ENCODE measurements around the gene CDX1.

Gene CDX1

GRCh38 chr5:150131461-150131860 is 35.1 kb upstream of the CDX1 start:
- FAIRE-seq (no peak), DNase-seq (ENCODE audit: low spot score) (no peak)

GRCh38 chr5:150131978-150132694 is 34.4 kb upstream of the CDX1 start:
- FAIRE-seq: no peak
- no peak for DNase-seq (ENCODE audit: low spot score)

- FAIRE-seq: no peak
- no peak for DNase-seq (ENCODE audit: low spot score)
Observed at GRCh38 chr5:150132740-150133139, 33.8 kb upstream of the CDX1 start.

- no peak for DNase-seq (ENCODE audit: low spot score)
- no peak for FAIRE-seq
Observed at GRCh38 chr5:150133581-150134197, 32.9 kb upstream of the CDX1 start.

GRCh38 chr5:150134198-150134588 is 32.4 kb upstream of the CDX1 start:
- no peak for FAIRE-seq
- DNase-seq (ENCODE audit: low spot score): no peak

GRCh38 chr5:150135557-150136304 is 30.8 kb upstream of the CDX1 start:
- DNase-seq (ENCODE audit: low spot score): no peak
- FAIRE-seq: no peak

- no peak for DNase-seq (ENCODE audit: low spot score)
- FAIRE-seq: no peak
Observed at GRCh38 chr5:150136305-150137167, 30.0 kb upstream of the CDX1 start.

- DNase-seq (ENCODE audit: low spot score) (peak; percentile 69), FAIRE-seq (no peak)
Observed at GRCh38 chr5:150137168-150137957, 29.2 kb upstream of the CDX1 start.

GRCh38 chr5:150137997-150138396 is 28.6 kb upstream of the CDX1 start:
- DNase-seq (ENCODE audit: low spot score) (no peak), FAIRE-seq (no peak)

- FAIRE-seq (no peak), DNase-seq (ENCODE audit: low spot score) (peak; percentile 45)
Observed at GRCh38 chr5:150138551-150139265, 27.9 kb upstream of the CDX1 start.

GRCh38 chr5:150139334-150139733 is 27.2 kb upstream of the CDX1 start:
- peak; percentile 61 for DNase-seq (ENCODE audit: low spot score)
- no peak for FAIRE-seq

- FAIRE-seq (no peak), DNase-seq (ENCODE audit: low spot score) (no peak)
Observed at GRCh38 chr5:150140830-150141229, 25.7 kb upstream of the CDX1 start.

GRCh38 chr5:150141544-150142184 is 24.9 kb upstream of the CDX1 start:
- DNase-seq (ENCODE audit: low spot score) (no peak), FAIRE-seq (no peak)

- no peak for DNase-seq (ENCODE audit: low spot score)
- FAIRE-seq: no peak
Observed at GRCh38 chr5:150142185-150142958, 24.2 kb upstream of the CDX1 start.

GRCh38 chr5:150142959-150143349 is 23.6 kb upstream of the CDX1 start:
- FAIRE-seq: peak; percentile 86
- peak; percentile 68 for DNase-seq (ENCODE audit: low spot score)

GRCh38 chr5:150143350-150144245 is 23.0 kb upstream of the CDX1 start:
- FAIRE-seq: peak; percentile 87
- peak; percentile 88 for DNase-seq (ENCODE audit: low spot score)

GRCh38 chr5:150144246-150144801 is 22.3 kb upstream of the CDX1 start:
- DNase-seq (ENCODE audit: low spot score) (peak; percentile 37), FAIRE-seq (no peak)

Measured in urothelium cell line (cell line).